IMR-90 (cell line): ENCODE results near the gene GRIK3. TPM values are rescaled to one million over a fixed set of nuclear protein-coding genes. Genes with fewer than 3 reads are reported as not detected.

Source experiments
- ATAC-seq: fragments of 200-7000 bp; cut with Tn5 transposase; 2 replicates; pipeline ENCODE4 v1.9.1; 2020; ENCODE audit warnings: low read depth, mild to moderate bottlenecking, moderate library complexity
- BruUV-seq: library from RNA; stranded (reverse); fragments of 400-500 nt; replicated peaks from 2 replicates; lab custom pipeline; 2021; lab: Mats Ljungman, UMichigan
- CTCF ChIA-PET: fragments of 300-600 bp; formaldehyde crosslinking; extraction: SDS; loops from one replicate; lab custom pipeline; 2021; ENCODE audit warnings: antibody characterized with exemption; lab: Yijun Ruan, JAX
- POLR2A ChIA-PET: fragments of 300-600 bp; sonication (Branson Sonifier 250); formaldehyde crosslinking; loops from one replicate; lab custom pipeline; 2022; ENCODE audit warnings: antibody characterized with exemption; ENCODE audit not compliant: unreplicated experiment; lab: Charles Lee
- DNase-seq: peaks from one replicate; pipeline ENCODE4 v3.0.0; 2013
- H2AFZ ChIP-seq: replicated peaks from 2 replicates; pipeline ENCODE3; 2013; ENCODE audit warnings: low read length, mild to moderate bottlenecking; ENCODE audit not compliant: poor library complexity
- H2AK5ac ChIP-seq: 2 replicates; pipeline ENCODE4 v1.6.1; 2013; ENCODE audit warnings: low read depth, low read length, inconsistent platforms
- H2AK9ac ChIP-seq: replicated peaks from 2 replicates; pipeline ENCODE3; 2013; ENCODE audit warnings: mild to moderate bottlenecking, low read depth, low read length, moderate library complexity; ENCODE audit not compliant: poor library complexity
- H2BK120ac ChIP-seq: 2 replicates; pipeline ENCODE4 v1.6.1; 2013; ENCODE audit warnings: low read depth, low read length, inconsistent platforms
- H2BK15ac ChIP-seq: 3 replicates; pipeline ENCODE4 v1.6.1; 2013; ENCODE audit warnings: low read depth, low read length, inconsistent platforms
- H2BK20ac ChIP-seq: 2 replicates; pipeline ENCODE4 v1.6.1; 2013; ENCODE audit warnings: low read depth, mild to moderate bottlenecking, inconsistent platforms, low read length, moderate library complexity
- H2BK5ac ChIP-seq: 2 replicates; pipeline ENCODE4 v1.6.1; 2013; ENCODE audit warnings: mild to moderate bottlenecking, low read depth, low read length, inconsistent platforms; ENCODE audit not compliant: poor library complexity, severe bottlenecking
- H3K14ac ChIP-seq: replicated peaks from 2 replicates; pipeline ENCODE4 v1.6.1; 2013; ENCODE audit warnings: low read depth, low read length, inconsistent platforms
- H3K18ac ChIP-seq: 2 replicates; pipeline ENCODE4 v1.6.1; 2013; ENCODE audit warnings: low read depth, low read length, control low read depth
- H3K23ac ChIP-seq: 2 replicates; pipeline ENCODE4 v1.6.1; 2013; ENCODE audit warnings: low read depth, low read length, inconsistent platforms
- H3K27ac ChIP-seq: 2 replicates; pipeline ENCODE4 v1.5.1; 2013; ENCODE audit warnings: mild to moderate bottlenecking, control low read depth, low read length; ENCODE audit not compliant: insufficient read depth
- H3K27me3 ChIP-seq: 2 replicates; pipeline ENCODE4 v1.6.1; 2013; ENCODE audit warnings: low read length; ENCODE audit not compliant: control insufficient read depth, insufficient read depth
- H3K36me3 ChIP-seq: 2 replicates; pipeline ENCODE4 v1.6.1; 2013; ENCODE audit warnings: low read length, mixed read lengths; ENCODE audit not compliant: control insufficient read depth, insufficient read depth
- H3K4ac ChIP-seq: 2 replicates; pipeline ENCODE4 v1.6.1; 2013; ENCODE audit warnings: low read depth, low read length, inconsistent platforms
- H3K4me1 ChIP-seq: 2 replicates; pipeline ENCODE4 v1.6.1; 2013; ENCODE audit warnings: low read length, mixed read lengths; ENCODE audit not compliant: control insufficient read depth, insufficient read depth
- H3K4me2 ChIP-seq: 2 replicates; pipeline ENCODE4 v1.6.1; 2013; ENCODE audit warnings: low read depth, mild to moderate bottlenecking, control low read depth, low read length, moderate library complexity
- H3K4me3 ChIP-seq: 2 replicates; pipeline ENCODE4 v1.5.1; 2013; ENCODE audit warnings: low read depth, mild to moderate bottlenecking, control low read depth, low read length, moderate library complexity; ENCODE audit not compliant: insufficient read depth
- H3K56ac ChIP-seq: 2 replicates; pipeline ENCODE4 v1.6.1; 2013; ENCODE audit warnings: low read length, inconsistent platforms; ENCODE audit not compliant: insufficient read depth; ENCODE audit errors: extremely low read depth
- H3K79me1 ChIP-seq, 2 experiments: 2 replicates each; pipeline ENCODE4 v1.6.1; 2013; ENCODE audit warnings: low read length in 2 of 2, inconsistent platforms in 1 of 2, low read depth in 1 of 2
- H3K9ac ChIP-seq: 2 replicates; pipeline ENCODE4 v1.6.1; 2013; ENCODE audit warnings: low read depth, low read length, control low read depth
- H3K9me1 ChIP-seq: 2 replicates; pipeline ENCODE4 v1.6.1; 2013; ENCODE audit warnings: low read length, inconsistent platforms; ENCODE audit not compliant: insufficient read depth
- H3K9me3 ChIP-seq: 2 replicates; pipeline ENCODE4 v1.6.1; 2013; ENCODE audit warnings: low read length; ENCODE audit not compliant: control insufficient read depth, insufficient read depth
- H4K20me1 ChIP-seq: 2 replicates; pipeline ENCODE4 v1.6.1; 2013; ENCODE audit warnings: low read length, inconsistent platforms; ENCODE audit not compliant: insufficient read depth
- H4K5ac ChIP-seq: 2 replicates; pipeline ENCODE4 v1.6.1; 2013; ENCODE audit warnings: mild to moderate bottlenecking, low read depth, low read length, control low read depth
- H4K8ac ChIP-seq, 2 experiments: 2 replicates each; pipeline ENCODE4 v1.6.1; 2013; ENCODE audit warnings: low read depth in 2 of 2, low read length in 2 of 2, control low read depth in 1 of 2, inconsistent platforms in 1 of 2
- H4K91ac ChIP-seq: 2 replicates; pipeline ENCODE4 v1.6.1; 2013; ENCODE audit warnings: low read depth, low read length, inconsistent platforms; ENCODE audit not compliant: insufficient read depth
- FOS ChIP-seq: fragments of 150-350 bp; IDR thresholded peaks from 2 replicates; pipeline ENCODE4 v1.6.1; 2016; ENCODE audit warnings: low read depth, low read length
- MAZ ChIP-seq: IDR thresholded peaks from 2 replicates; pipeline ENCODE4 v1.6.1; 2012; ENCODE audit warnings: low read depth, mild to moderate bottlenecking, low read length, improper control_type of control experiment, moderate library complexity, borderline replicate concordance
- WGBS, 2 experiments: methylation state at CpG; one replicate each; pipeline versions ENCODE4 v1.1.5 to v1.1.7; 2013; ENCODE audit warnings: missing lambda C conversion rate in 2 of 2; ENCODE audit not compliant: insufficient read length in 1 of 2; ENCODE audit errors: extremely low coverage in 2 of 2; 5-methylcytosine and 5-hydroxymethylcytosine counted together
- dilution Hi-C: fragments of 300-500 bp; cut with HindIII; formaldehyde crosslinking; loops from one replicate; pipeline ENCODE4 v1.14.3; 2018; ENCODE audit warnings: low sequenced_read_pairs; ENCODE audit not compliant: unreplicated experiment
- in situ Hi-C: fragments of 300-500 bp; cut with MboI; formaldehyde crosslinking; loops from 3 replicates; pipeline ENCODE4 v1.14.3; 2019; ENCODE audit warnings: low sequenced_read_pairs, inconsistent platforms, mixed read lengths
- intact Hi-C: fragments of 100-400 bp; cut with micrococcal nuclease; formaldehyde crosslinking; loops from 2 replicates; pipeline ENCODE4 v1.10.0; 2022
- polyA plus RNA-seq, 3 experiments: library from polyadenylated mRNA; depleted of rRNA; stranded (reverse); fragments of >200 nt; gene quantifications; 2 replicates each; pipeline ENCODE4 v1.2.3, GENCODE V29; 2012; ENCODE audit warnings: low replicate concordance in 1 of 3
- total RNA-seq: library from RNA; depleted of rRNA; stranded (reverse); fragments of >200 nt; gene quantifications from 2 replicates; pipeline ENCODE4 v1.2.3, GENCODE V29; 2012
- TF ChIP-seq, protein P1 (sequence below): fragments of 150-350 bp; IDR thresholded peaks from 2 replicates; pipeline ENCODE4 v1.6.1; 2017; ENCODE audit warnings: mild to moderate bottlenecking, antibody characterized with exemption, low read length, low read depth
- TF ChIP-seq, protein P2 (sequence below): fragments of 150-350 bp; IDR thresholded peaks from 2 replicates; pipeline ENCODE4 v1.6.1; 2016; ENCODE audit warnings: low read depth, mild to moderate bottlenecking, low read length, moderate library complexity, borderline replicate concordance

The GRIK3 gene
- total and polyA plus RNA-seq, 2 of the 4 experiments (the other 2 are of a cell fraction) = not detected

DNA sequence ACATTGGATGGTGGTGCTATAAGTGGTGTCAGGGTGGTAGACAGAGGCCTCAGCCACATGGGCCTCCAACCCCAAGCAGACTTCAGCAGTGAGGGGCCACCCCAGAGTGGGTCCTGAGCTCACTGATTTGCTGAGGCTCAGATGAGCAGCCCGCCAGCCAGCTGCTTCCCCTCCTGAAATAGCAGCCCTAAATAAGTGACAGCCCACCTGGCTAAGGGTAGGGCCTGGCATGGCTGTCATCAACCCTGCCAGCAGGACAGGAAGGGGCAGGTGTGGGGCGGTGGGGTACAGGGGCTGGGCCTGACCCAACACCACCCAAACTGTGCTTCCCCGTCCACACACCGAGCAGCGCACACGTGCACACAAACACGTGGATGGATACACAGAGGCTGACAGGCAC lies 79.3 kb downstream of the GRIK3 start:
- ATAC-seq (no peak), DNase-seq (no peak)
- in situ Hi-C loops = no loop called here
- no peak overlapping the region for H2AK9ac ChIP-seq
- CTCF ChIA-PET = no interaction called here
- H3K56ac ChIP-seq = no peak overlapping the region
- no peak overlapping the region for H3K4me2 ChIP-seq
- H3K79me1 ChIP-seq = no peaks in the 10 kb centered on the region
- H2BK120ac ChIP-seq = no peak overlapping the region
- H3K4me3 ChIP-seq = no peak overlapping the region
- dilution Hi-C loops = no loop called here
- H4K91ac ChIP-seq = no peak overlapping the region
- no peak overlapping the region for H3K14ac ChIP-seq
- H2AK5ac ChIP-seq = no peak overlapping the region
- H2BK20ac ChIP-seq = no peak overlapping the region
- H4K5ac ChIP-seq = no peak overlapping the region
- no peaks in the 10 kb centered on the region for H3K9me1 ChIP-seq
- no peaks in the 10 kb centered on the region for H3K4me1 ChIP-seq
- 60% methylated on average over 1 of the region's 7 CpGs; no CpG with 5 or more reads in 1 of the 2 experiments for WGBS, 2 experiments
- intact Hi-C loops = no loop called here
- H2BK5ac ChIP-seq = no peak overlapping the region
- no peak overlapping the region for H4K8ac ChIP-seq
- no peaks in the 10 kb centered on the region for H3K27me3 ChIP-seq
- no peak overlapping the region for H3K18ac ChIP-seq
- no peak overlapping the region for H3K27ac ChIP-seq
- H2AFZ ChIP-seq = no peak overlapping the region
- H3K9me3 ChIP-seq = no peaks in the 10 kb centered on the region; the same call in 1 of the 2 replicates
- TF ChIP-seq MAZ (no peak), FOS (no peak)
- TF ChIP-seq, protein P1, sequence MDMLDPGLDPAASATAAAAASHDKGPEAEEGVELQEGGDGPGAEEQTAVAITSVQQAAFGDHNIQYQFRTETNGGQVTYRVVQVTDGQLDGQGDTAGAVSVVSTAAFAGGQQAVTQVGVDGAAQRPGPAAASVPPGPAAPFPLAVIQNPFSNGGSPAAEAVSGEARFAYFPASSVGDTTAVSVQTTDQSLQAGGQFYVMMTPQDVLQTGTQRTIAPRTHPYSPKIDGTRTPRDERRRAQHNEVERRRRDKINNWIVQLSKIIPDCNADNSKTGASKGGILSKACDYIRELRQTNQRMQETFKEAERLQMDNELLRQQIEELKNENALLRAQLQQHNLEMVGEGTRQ = no peak
- TF ChIP-seq, protein P2, sequence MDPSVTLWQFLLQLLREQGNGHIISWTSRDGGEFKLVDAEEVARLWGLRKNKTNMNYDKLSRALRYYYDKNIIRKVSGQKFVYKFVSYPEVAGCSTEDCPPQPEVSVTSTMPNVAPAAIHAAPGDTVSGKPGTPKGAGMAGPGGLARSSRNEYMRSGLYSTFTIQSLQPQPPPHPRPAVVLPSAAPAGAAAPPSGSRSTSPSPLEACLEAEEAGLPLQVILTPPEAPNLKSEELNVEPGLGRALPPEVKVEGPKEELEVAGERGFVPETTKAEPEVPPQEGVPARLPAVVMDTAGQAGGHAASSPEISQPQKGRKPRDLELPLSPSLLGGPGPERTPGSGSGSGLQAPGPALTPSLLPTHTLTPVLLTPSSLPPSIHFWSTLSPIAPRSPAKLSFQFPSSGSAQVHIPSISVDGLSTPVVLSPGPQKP = no peak
- no peak overlapping the region for H3K4ac ChIP-seq
- no peak overlapping the region for H3K9ac ChIP-seq
- no peaks in the 10 kb centered on the region for H3K36me3 ChIP-seq
- no peaks in the 10 kb centered on the region for H4K20me1 ChIP-seq
- POLR2A ChIA-PET = no interaction called here
- no TSS peak for BruUV-seq
- no peak overlapping the region for H3K23ac ChIP-seq
- no peak overlapping the region for H2BK15ac ChIP-seq
